ENCODE results near the gene AFG3L2. TPM values are rescaled to one million over a fixed set of nuclear protein-coding genes. Genes with fewer than 3 reads are reported as not detected.

Gene AFG3L2
- total and polyA plus RNA-seq, 2 of the 8 experiments (the other 6 are each of a cell fraction or from before 2014, with no cell fraction given): 29.7 to 84.8 TPM

DNA sequence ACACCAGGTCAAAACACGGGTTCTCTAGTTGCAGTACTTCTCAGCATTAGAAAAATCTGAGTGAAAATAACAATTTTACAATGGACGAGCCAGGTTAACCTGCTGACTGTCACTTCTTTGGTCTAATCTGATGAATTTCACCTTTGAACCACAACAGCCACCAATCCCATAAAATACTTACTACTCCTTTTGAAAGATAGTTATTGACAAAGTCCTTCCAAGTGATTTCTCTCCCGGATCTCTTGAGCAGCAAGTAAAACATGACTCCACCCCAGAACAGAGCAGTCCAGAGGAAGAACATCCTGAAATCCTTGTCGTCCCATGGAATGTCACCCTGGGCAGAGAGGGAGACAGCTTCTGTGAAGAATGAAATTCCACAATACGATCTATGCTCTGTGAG is 10.2 kb downstream of the AFG3L2 start:
- no peak overlapping the region for H4K5ac ChIP-seq (ENCODE audit: insufficient read length, low read depth, low read length)
- no peak overlapping the region for H4K8ac ChIP-seq (ENCODE audit: extremely low read depth, insufficient read depth, low read length)
- no peak overlapping the region for H3K27ac ChIP-seq (ENCODE audit: low read depth, low read length)
- H2BK15ac ChIP-seq (ENCODE audit: low read length): no peak overlapping the region
- no peak overlapping the region for H3K9ac ChIP-seq (replicated peaks in 1 of 4; ENCODE audit: extremely low read depth in 1 of 4, low read depth in 3 of 4, low read length in 3 of 4)
- no peaks in the 10 kb centered on the region for H3K4me1 ChIP-seq (replicated peaks in 1 of 4; ENCODE audit: control insufficient read depth in 3 of 4, insufficient read depth in 4 of 4, low read length in 3 of 4)
- H2AFZ ChIP-seq (ENCODE audit: low read length): no peak overlapping the region
- H3K14ac ChIP-seq (ENCODE audit: insufficient read length): no peak overlapping the region
- no peak for FAIRE-seq
- H3K27me3 ChIP-seq (replicated peaks in 1 of 4; ENCODE audit: control insufficient read depth in 3 of 4, extremely low read depth in 1 of 4, insufficient read depth in 3 of 4, low read length in 3 of 4): no peaks in the 10 kb centered on the region
- H3K79me1 ChIP-seq (ENCODE audit: low read depth, low read length): peaks cover 4% of the 10 kb centered on the region
- WGBS, 2 experiments (ENCODE audit: extremely low coverage in 1 of 2, insufficient coverage in 1 of 2, insufficient read length in 1 of 2, insufficient replicate concordance in 2 of 2, low coverage in 1 of 2, low lambda C conversion rate in 2 of 2, missing lambda C conversion rate in 1 of 2): 91% methylated on average over 4 of the region's 5 CpGs; no CpG with 5 or more reads in 1 of the 2 experiments
- no peak overlapping the region for H3K4ac ChIP-seq (replicated peaks; ENCODE audit: insufficient read length, low read depth, low read length)
- H4K20me1 ChIP-seq (replicated peaks in 1 of 2; ENCODE audit: control insufficient read depth in 1 of 2, insufficient read depth in 2 of 2, low read length in 2 of 2): peaks cover 0 to 13% of the 10 kb centered on the region in 2 experiments
- no peak overlapping the region for H2AK5ac ChIP-seq (ENCODE audit: low read depth, low read length)
- no peak overlapping the region for H3K18ac ChIP-seq (ENCODE audit: extremely low read depth, low read length)
- H3K23ac ChIP-seq (ENCODE audit: insufficient read length): no peak overlapping the region
- DNase-seq (ENCODE audit: low read depth in 1 of 2, low spot score in 2 of 2): no peak
- H3K9me3 ChIP-seq (ENCODE audit: insufficient read depth in 2 of 2, low read depth in 1 of 2, low read length in 1 of 2): no peaks in the 10 kb centered on the region
- no peak overlapping the region for H4K91ac ChIP-seq (replicated peaks; ENCODE audit: insufficient read length, low read length)
- no peak overlapping the region for H2BK12ac ChIP-seq (ENCODE audit: low read depth, low read length)
- H2BK20ac ChIP-seq (ENCODE audit: low read length): no peak overlapping the region
- H3K4me3 ChIP-seq (ENCODE audit: extremely low read depth in 1 of 4, insufficient read depth in 2 of 4, low read depth in 3 of 4, low read length in 4 of 4): no peak overlapping the region
- POLR2A ChIA-PET (ENCODE audit: partially characterized antibody): interaction anchor here (1.0 to 2.9 kb wide), 2 partner anchors 9 to 10 kb away, joined by 3 to 7 read pairs; partner anchors contain the start of gene AFG3L2
- H3K79me2 ChIP-seq (ENCODE audit: control insufficient read depth in 1 of 2, insufficient read depth in 2 of 2, low read length in 2 of 2): peaks cover 10 to 53% of the 10 kb centered on the region in 2 experiments; a peak in 3 of 4 replicates
- 0 out of 2 replicates have a peak, but pooled peaks cover 1% of the 10 kb centered on the region for H3K23me2 ChIP-seq (ENCODE audit: low read depth, low read length)
- H2BK5ac ChIP-seq (ENCODE audit: low read depth, low read length): no peak overlapping the region
- no peak overlapping the region for H2BK120ac ChIP-seq (replicated peaks; ENCODE audit: low read depth, low read length)
- peaks cover 15 to 52% (median 25%) of the 10 kb centered on the region in 4 experiments for H3K36me3 ChIP-seq (ENCODE audit: control insufficient read depth in 2 of 4, insufficient read depth in 4 of 4, low read length in 3 of 4)
- CTCF ChIA-PET (ENCODE audit: partially characterized antibody): interaction anchor here (0.9 kb wide), 1 partner anchor 39 kb away, joined by 4 read pairs; no protein-coding TSS in a partner anchor
- no peak overlapping the region for H3K56ac ChIP-seq (replicated peaks; ENCODE audit: insufficient read length, low read depth, low read length)
- H3K4me2 ChIP-seq (ENCODE audit: insufficient read depth in 1 of 2, low read depth in 2 of 2, low read length in 2 of 2): no peak overlapping the region
- TF ChIP-seq CEBPB (IDR thresholded peaks at IDR 0.05; ENCODE audit: low read depth, low read length): no peak
- TF ChIP-seq NANOG (IDR thresholded peaks at IDR 0.05; ENCODE audit: insufficient read depth, low read depth, low read length, poor library complexity, severe bottlenecking): no peak
- TF ChIP-seq CHD2 (IDR thresholded peaks at IDR 0.05; ENCODE audit: low read length): no peak
- no peak for TF ChIP-seq EGR1 (IDR thresholded peaks at IDR 0.05; ENCODE audit: borderline replicate concordance, low read depth, low read length)
- no peak for TF ChIP-seq TAF7 (optimal IDR thresholded peaks at IDR 0.05; ENCODE audit: borderline replicate concordance, low read depth, low read length)
- TF ChIP-seq SIRT6 (IDR thresholded peaks at IDR 0.05; ENCODE audit: low read length): no peak
- no peak for TF ChIP-seq CTBP2 (IDR thresholded peaks at IDR 0.05; ENCODE audit: borderline replicate concordance, insufficient read depth, insufficient read length, low read length)
- TF ChIP-seq, protein P1, sequence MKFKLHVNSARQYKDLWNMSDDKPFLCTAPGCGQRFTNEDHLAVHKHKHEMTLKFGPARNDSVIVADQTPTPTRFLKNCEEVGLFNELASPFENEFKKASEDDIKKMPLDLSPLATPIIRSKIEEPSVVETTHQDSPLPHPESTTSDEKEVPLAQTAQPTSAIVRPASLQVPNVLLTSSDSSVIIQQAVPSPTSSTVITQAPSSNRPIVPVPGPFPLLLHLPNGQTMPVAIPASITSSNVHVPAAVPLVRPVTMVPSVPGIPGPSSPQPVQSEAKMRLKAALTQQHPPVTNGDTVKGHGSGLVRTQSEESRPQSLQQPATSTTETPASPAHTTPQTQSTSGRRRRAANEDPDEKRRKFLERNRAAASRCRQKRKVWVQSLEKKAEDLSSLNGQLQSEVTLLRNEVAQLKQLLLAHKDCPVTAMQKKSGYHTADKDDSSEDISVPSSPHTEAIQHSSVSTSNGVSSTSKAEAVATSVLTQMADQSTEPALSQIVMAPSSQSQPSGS (IDR thresholded peaks at IDR 0.05; ENCODE audit: low read length): no peak
- TF ChIP-seq POU5F1 (IDR thresholded peaks at IDR 0.05; ENCODE audit: low read depth, low read length): no peak
- TF ChIP-seq SIX5 (IDR thresholded peaks at IDR 0.05; ENCODE audit: low read depth, low read length): no peak
- TF ChIP-seq SP4 (IDR thresholded peaks at IDR 0.05; ENCODE audit: low read length): no peak

All from H1 (cell line).